NCI-H1105 (cell line): ENCODE results near the gene GPR12.

Experiments used
- DNase-seq: peaks from one replicate; lab custom pipeline; 2025; lab: John Stamatoyannopoulos, UW

Gene GPR12

GRCh38 chr13:26759907-26760831 is at the start of gene GPR12:
GPR12 (minus strand) TSS chr13:26760786; CDS start chr13:26759827, 959 bp downstream.
- no peak for DNase-seq

GRCh38 chr13:26810095-26810494 is 49.5 kb upstream of the GPR12 start:
- no peak for DNase-seq

GRCh38 chr13:26806891-26807290 is 46.3 kb upstream of the GPR12 start:
- DNase-seq: no peak

GRCh38 chr13:26787961-26788360 is 27.4 kb upstream of the GPR12 start:
- no peak for DNase-seq

GRCh38 chr13:26786651-26787295 is 26.2 kb upstream of the GPR12 start:
- no peak for DNase-seq

- DNase-seq: peak; percentile 36
Observed at GRCh38 chr13:26785838-26786630, 25.4 kb upstream of the GPR12 start.

GRCh38 chr13:26784704-26785639 is 24.4 kb upstream of the GPR12 start:
- no peak for DNase-seq

- DNase-seq: no peak
Observed at GRCh38 chr13:26780411-26780810, 19.8 kb upstream of the GPR12 start.

GRCh38 chr13:26779321-26779720 is 18.7 kb upstream of the GPR12 start:
- no peak for DNase-seq

- DNase-seq: no peak
Observed at GRCh38 chr13:26772531-26772930, 11.9 kb upstream of the GPR12 start.

- no peak for DNase-seq
Observed at GRCh38 chr13:26771796-26772195, 11.2 kb upstream of the GPR12 start.

- no peak for DNase-seq
Observed at GRCh38 chr13:26762745-26763345, 2.3 kb upstream of the GPR12 start.

- DNase-seq: no peak
Observed at GRCh38 chr13:26760832-26761582, 421 bp upstream of the GPR12 start.

- DNase-seq: no peak
Observed at GRCh38 chr13:26759249-26759906, 1.2 kb downstream of the GPR12 start.

- no peak for DNase-seq
Observed at GRCh38 chr13:26758496-26759157, 2.0 kb downstream of the GPR12 start.

- no peak for DNase-seq
Observed at GRCh38 chr13:26756961-26757360, 3.6 kb downstream of the GPR12 start.

- DNase-seq: no peak
Observed at GRCh38 chr13:26752671-26753070, 7.9 kb downstream of the GPR12 start.

- DNase-seq: no peak
Observed at GRCh38 chr13:26749905-26750304, 10.7 kb downstream of the GPR12 start.

GRCh38 chr13:26749285-26749684 is 11.3 kb downstream of the GPR12 start:
- DNase-seq: no peak
